SKM-1 (cell line): ENCODE results near the gene CSF3.
"Not testable (repeated sequence)": the region's sequence is repeated elsewhere in the genome, so short reads cannot be mapped to it uniquely, and the experiment has no call there.

Experiments used
- DNase-seq: peaks from one replicate; lab custom pipeline; 2025; ENCODE audit not compliant: unreplicated experiment; lab: John Stamatoyannopoulos, UW

The CSF3 gene

GRCh38 chr17:39996800-39997199 lies 18.4 kb upstream of the CSF3 start:
- no peak for DNase-seq

GRCh38 chr17:39997543-39997942 lies 17.7 kb upstream of the CSF3 start:
- no peak for DNase-seq

DNA sequence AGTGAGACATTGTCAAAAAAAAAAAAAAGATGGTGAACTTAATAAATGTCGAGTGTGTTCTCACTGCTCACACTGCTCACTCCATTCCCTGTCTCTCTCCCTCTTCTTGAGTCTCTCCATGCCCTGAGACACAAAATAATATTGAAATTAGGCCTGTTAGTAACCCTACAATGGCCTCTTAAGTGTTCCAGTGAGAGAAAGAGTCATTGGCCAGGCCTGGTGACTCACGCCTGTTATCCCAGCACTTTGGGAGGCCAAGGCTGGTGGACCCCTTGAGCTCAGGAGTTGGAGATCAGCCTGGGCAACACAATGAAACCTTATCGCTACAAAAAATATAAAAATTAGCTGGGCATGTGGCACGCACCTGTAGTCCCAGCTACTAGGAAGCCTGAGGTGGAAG lies 16.2 kb upstream of the CSF3 start:
- no peak for DNase-seq

DNA sequence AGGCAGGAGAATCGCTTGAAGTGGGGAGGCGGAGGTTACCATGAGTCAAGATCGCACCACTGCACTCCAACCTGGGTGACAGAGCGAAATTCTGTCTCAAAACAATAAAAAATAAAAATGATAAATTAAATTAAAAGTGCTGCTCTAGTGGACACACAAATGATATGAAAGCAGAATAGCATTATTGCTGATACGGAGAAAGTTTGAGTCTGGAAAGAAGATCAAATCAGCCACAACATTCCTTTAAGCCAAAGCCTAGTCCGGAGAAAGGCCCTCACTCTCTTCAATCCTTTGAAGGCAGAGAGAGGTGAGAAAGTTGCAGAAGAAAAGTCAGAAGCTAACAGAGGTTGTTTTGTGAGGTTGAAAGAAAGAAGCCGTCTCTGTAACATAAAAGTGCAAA lies 15.1 kb upstream of the CSF3 start:
- DNase-seq = no peak

- DNase-seq = not testable (repeated sequence)
Measured at GRCh38 chr17:40001335-40001734, 13.9 kb upstream of the CSF3 start.

DNA sequence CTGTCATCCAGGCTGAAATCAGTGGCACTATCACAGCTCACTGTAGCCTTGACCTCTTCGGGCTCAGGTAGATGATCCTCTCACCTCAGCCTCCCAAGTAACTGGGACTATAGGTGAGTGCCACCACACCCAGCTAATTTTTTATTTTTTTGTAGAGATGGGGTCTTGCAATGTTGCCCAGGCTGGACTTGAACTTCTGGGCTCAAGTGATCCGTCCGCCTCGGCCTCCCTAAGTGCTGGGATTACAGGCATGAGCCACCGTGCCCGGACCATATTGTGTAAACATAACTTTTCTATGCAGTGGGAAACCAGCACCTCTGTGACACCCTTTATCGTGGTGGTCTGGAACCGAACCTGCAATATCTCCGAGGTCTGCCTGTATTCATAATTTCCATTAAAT lies 11.2 kb upstream of the CSF3 start:
- no peak for DNase-seq

DNA sequence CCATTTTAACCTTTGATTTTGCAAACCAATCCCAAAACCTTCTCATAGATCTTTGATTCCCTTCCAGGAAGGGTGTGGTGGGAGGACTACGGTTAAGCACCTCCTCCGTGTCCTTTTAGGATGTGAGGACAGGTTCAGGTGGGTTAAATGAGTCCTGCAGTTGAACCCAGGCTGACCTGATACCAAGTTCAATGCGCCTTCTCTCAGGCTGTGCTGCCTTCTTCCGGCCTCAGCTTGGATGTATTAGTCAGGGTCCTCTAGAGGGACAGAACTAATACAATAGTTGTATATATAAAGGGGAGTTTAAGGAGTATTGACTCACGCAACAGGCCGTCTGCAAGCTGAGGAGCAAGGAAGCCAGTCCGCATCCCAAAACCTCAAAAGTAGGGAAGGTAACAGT lies 10.5 kb upstream of the CSF3 start:
- DNase-seq = no peak

- no peak for DNase-seq
Measured at GRCh38 chr17:40005520-40005919, 9.7 kb upstream of the CSF3 start.

DNA sequence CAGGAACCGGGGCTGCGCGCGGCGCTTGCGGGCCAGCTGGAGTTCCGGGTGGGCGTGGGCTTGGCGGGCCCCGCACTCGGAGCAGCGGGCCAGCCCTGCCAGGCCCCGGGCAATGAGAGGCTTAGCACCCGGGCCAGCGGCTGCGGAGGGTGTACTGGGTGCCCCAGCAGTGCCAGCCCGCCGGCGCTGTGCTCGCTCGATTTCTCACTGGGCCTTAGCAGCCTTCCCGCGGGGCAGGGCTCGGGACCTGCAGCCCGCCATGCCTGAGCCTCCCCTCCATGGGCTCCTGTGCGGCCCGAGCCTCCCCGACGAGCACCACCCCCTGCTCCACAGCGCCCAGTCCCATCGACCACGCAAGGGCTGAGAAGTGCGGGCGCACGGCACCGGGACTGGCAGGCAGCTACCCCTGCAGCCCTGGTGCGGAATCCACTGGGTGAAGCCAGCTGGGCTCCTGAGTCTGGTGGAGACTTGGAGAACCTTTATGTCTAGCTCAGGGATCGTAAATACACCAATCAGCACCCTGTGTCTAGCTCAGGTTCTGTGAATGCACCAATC lies 4.2 kb upstream of the CSF3 start:
- DNase-seq = not testable (repeated sequence)

DNA sequence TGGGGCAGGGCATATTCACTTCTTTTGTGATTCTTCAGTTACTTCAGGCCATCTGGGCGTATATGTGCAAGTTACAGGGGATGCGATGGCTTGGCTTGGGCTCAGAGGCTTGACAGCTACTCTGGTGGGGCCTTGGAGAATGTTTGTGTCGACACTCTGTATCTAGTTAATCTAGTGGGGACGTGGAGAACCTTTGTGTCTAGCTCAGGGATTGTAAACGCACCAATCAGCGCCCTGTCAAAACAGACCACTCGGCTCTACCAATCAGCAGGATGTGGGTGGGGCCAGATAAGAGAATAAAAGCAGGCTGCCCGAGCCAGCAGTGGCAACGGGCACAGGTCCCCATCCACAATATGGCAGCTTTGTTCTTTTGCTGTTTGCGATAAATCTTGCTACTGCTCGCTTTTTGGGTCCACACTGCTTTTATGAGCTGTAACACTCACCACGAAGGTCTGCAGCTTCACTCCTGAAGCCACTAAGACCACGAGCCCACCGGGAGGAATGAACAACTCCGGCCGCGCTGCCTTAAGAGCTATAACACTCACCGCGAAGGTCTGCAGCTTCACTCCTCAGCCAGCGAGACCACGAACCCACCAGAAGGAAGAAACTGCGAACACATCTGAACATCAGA lies 3.1 kb upstream of the CSF3 start:
- DNase-seq = not testable (repeated sequence)

- DNase-seq = no peak
Measured at GRCh38 chr17:40014375-40014980, 762 bp upstream of the CSF3 start.

GRCh38 chr17:40015998-40016985 lies 1.1 kb downstream of the CSF3 start:
- no peak for DNase-seq

DNA sequence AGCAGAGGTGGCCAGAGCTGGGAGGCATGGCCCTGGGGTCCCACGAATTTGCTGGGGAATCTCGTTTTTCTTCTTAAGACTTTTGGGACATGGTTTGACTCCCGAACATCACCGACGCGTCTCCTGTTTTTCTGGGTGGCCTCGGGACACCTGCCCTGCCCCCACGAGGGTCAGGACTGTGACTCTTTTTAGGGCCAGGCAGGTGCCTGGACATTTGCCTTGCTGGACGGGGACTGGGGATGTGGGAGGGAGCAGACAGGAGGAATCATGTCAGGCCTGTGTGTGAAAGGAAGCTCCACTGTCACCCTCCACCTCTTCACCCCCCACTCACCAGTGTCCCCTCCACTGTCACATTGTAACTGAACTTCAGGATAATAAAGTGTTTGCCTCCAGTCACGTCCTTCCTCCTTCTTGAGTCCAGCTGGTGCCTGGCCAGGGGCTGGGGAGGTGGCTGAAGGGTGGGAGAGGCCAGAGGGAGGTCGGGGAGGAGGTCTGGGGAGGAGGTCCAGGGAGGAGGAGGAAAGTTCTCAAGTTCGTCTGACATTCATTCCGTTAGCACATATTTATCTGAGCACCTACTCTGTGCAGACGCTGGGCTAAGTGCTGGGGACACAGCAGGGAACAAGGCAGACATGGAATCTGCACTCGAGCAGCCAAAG lies 2.3 kb downstream of the CSF3 start:
- no peak for DNase-seq

DNA sequence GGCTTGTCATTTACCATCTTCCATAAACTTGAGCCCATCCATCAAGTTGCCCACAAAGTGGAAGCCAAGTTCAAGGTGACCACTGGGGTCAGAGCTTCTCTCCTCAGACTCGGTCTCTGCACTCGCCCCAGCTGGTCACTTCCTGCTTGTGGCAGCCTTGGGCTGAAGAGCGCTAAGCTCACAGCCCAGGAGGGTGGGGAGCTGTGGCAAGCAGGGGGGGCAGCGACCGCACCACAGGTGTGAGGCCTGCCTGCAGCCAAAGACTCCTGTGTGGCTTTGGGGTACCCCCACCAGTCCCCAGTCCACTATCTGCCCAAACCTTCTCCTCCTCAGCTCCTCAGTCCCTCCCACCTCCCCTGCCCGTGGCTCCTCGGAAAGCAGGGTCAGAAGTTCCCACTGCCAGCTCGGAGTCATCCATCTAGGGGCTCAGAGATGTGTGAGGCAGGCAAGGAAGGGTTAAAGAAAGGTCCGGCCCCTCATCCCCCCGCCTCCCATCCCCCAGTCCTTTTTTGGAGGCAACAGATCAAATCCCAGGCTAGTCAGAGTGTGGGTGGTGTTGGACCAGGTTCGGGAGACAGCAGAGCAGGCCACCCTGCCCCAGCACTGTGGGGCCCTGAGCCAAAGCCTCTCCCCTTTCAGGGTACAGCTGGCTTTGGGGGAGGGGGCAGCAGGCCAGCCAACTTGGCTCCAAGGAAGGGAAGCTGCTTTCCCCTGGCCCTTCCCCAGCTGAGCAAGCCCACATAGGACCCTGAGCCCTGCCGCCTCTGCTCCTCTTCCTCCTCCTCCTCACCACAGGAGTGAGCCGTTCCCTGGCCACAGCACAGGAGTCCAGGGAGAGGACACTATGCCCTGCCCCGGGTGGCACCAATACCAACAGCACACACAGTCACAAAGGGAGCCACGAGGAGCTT lies 3.2 kb downstream of the CSF3 start:
- no peak for DNase-seq

- no peak for DNase-seq
Measured at GRCh38 chr17:40019140-40019991, 4.1 kb downstream of the CSF3 start.

DNA sequence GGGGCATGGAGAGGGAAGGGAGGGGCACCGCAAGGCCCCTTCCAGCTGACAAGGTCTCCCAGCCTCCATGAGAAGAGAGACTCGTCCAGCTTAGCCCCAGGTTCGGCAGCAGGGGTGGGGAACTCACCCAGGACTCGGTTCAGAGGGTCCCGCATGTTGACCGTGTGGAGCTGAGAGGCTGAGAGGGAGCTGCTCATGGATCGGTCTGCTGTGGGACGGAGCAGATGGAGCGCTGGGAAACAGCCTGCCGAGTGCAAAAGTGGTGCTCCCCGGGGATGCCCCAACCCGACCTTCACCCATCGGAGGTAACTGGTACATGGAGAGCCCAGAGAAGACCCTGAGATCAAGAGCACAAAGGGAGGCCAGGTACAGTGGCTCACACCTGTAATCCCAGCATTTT lies 4.9 kb downstream of the CSF3 start:
- DNase-seq = no peak

GRCh38 chr17:40021451-40021971 lies 6.3 kb downstream of the CSF3 start:
- DNase-seq = no peak

DNA sequence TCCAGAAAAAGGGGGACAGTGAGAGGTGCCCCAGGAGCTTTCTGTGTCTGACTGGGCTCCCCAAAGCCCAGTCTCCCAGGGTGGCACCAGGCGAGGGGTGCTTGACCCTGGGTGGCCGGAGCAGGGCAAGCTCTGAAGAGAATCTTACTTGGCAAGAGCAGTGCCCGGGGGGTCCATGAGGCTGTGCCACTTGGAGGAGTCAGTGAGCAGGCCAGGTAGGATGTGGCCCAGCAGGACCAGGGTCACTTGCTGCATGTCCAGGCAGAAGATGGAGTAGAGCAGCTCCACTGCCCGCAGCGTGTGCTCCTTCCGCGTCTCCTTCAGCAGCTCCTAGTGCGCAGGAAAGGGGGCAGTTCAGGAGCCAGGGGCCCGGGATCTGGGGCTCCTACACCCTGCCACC lies 7.3 kb downstream of the CSF3 start:
- no peak for DNase-seq

GRCh38 chr17:40022961-40023541 lies 7.8 kb downstream of the CSF3 start:
- no peak for DNase-seq
